Measurements from ENCODE around the gene TSPAN2.

GRCh38 chr1:115099693-115100050 is 10.4 kb upstream of the TSPAN2 start:
- TF ChIP-seq EZH2phosphoT487 (IDR thresholded peaks at IDR 0.05; ENCODE audit: low read length) (no peak), CTCF (IDR thresholded peaks at IDR 0.05; ENCODE audit: low read length) (no peak)
